ENCODE data around the gene BMPR1B.

The BMPR1B gene

GRCh38 chr4:95204267-95204844 is 446.6 kb downstream of the BMPR1B start:
- DNase-seq: no peak

DNA sequence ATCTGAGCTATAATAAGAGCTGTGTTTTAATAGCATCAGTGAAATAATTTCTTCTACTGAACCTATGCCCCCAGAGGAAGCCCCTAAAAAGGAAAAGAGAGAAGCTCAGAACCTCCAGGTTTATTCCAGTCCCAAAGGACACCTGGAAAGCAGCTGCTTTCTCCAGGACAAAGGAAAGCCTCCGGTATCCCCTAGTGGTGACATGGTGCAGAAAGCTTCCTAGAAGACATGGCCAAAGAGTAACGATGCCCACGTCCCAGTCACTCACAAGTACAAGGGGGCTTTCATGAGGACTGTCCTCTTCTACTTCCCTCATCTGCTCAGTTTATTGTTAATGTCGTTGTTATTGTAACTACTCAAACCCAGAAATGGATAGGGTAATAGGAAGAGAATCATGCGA is 447.1 kb downstream of the BMPR1B start:
- DNase-seq: no peak
